Ammon's horn (tissue), 1 donor: ENCODE results near the gene PCCA.
"Not testable (repeated sequence)": the region's sequence is repeated elsewhere in the genome, so short reads cannot be mapped to it uniquely, and the experiment has no call there.

ENCODE experiments used
- DNase-seq: peaks from one replicate; pipeline ENCODE4 v3.0.0-alpha.2; 2016; ENCODE audit warnings: low spot score

PCCA gene

GRCh38 chr13:100306434-100306999 lies 217.6 kb downstream of the PCCA start:
- no peak for DNase-seq

- no peak for DNase-seq
These were observed 225.4 kb downstream of the PCCA start for GRCh38 chr13:100314132-100314910.

GRCh38 chr13:100315522-100315921 lies 226.6 kb downstream of the PCCA start:
- DNase-seq: no peak

GRCh38 chr13:100318473-100318872 lies 229.6 kb downstream of the PCCA start:
- DNase-seq: not testable (repeated sequence)

GRCh38 chr13:100323937-100324336 lies 235.0 kb downstream of the PCCA start:
- DNase-seq: no peak

GRCh38 chr13:100330662-100331061 lies 241.8 kb downstream of the PCCA start:
- DNase-seq: no peak

GRCh38 chr13:100333141-100333540 lies 244.2 kb downstream of the PCCA start:
- no peak for DNase-seq

GRCh38 chr13:100334214-100334613 lies 245.3 kb downstream of the PCCA start:
- no peak for DNase-seq

GRCh38 chr13:100336795-100337516 lies 248.1 kb downstream of the PCCA start:
- DNase-seq: no peak

GRCh38 chr13:100338275-100338674 lies 249.4 kb downstream of the PCCA start:
- DNase-seq: no peak

GRCh38 chr13:100339411-100339940 lies 250.6 kb downstream of the PCCA start:
- no peak for DNase-seq

GRCh38 chr13:100340865-100341264 lies 252.0 kb downstream of the PCCA start:
- DNase-seq: no peak

- DNase-seq: no peak
These were observed 252.4 kb downstream of the PCCA start for GRCh38 chr13:100341327-100341726.

GRCh38 chr13:100344544-100344943 lies 255.7 kb downstream of the PCCA start:
- DNase-seq: no peak

- DNase-seq: no peak
These were observed 259.1 kb downstream of the PCCA start for GRCh38 chr13:100347968-100348367.

- no peak for DNase-seq
These were observed 260.7 kb downstream of the PCCA start for GRCh38 chr13:100349594-100349993.

GRCh38 chr13:100350601-100351000 lies 261.7 kb downstream of the PCCA start:
- DNase-seq: peak; percentile 13

GRCh38 chr13:100356426-100356825 lies 267.5 kb downstream of the PCCA start:
- no peak for DNase-seq

GRCh38 chr13:100356889-100357288 lies 268.0 kb downstream of the PCCA start:
- no peak for DNase-seq

GRCh38 chr13:100357764-100358163 lies 268.9 kb downstream of the PCCA start:
- DNase-seq: no peak

GRCh38 chr13:100361504-100361903 lies 272.6 kb downstream of the PCCA start:
- DNase-seq: no peak

GRCh38 chr13:100362371-100362770 lies 273.5 kb downstream of the PCCA start:
- no peak for DNase-seq

GRCh38 chr13:100362781-100363180 lies 273.9 kb downstream of the PCCA start:
- no peak for DNase-seq
